Measurements from ENCODE around the gene TPRG1. TPM values are rescaled to one million over a fixed set of nuclear protein-coding genes. Genes with fewer than 3 reads are reported as not detected.

Gene TPRG1
- total and polyA plus RNA-seq, 2 donors (not counting 3 experiments of a cell fraction or from before 2014, with no cell fraction given) = 0.30 TPM; not detected in 1

DNA sequence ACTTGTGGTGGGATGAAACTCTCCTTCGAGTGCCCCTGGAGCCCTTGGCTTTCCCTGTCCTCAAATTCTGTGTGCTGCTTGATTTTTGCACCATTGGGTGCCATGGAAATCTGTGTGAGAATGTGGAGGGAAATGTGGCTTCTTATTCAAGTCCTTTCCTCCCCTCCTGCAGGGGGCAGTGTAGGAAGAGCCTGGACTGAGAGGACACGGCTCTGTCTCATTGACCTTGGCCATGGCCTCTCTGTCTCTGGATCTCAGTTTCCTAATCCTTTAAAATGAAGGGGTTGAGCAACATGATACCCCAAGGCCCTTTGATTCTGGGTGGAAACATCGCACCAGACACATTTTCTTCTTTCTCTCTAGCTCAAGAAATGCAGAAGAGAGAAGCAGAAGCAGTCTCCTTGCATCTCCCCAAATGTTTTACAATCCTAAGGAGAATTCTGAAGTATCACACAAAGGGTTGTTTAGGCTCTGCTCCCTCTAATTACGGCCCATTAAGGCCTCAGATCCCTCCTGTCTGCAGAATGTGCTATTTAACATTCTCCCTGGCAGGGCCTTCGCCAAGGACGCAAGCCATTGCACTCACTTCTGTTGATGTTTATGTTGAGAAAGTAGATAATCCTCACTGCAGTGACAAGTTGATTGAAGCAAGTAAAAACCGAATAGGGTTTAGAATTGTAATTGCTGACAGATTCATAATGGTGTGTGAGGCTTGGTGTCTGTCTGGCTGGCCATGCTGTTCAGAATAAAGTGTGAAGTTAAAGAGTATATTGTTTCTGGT, 169.1 kb downstream of the TPRG1 start:
- dilution Hi-C loops (cut with MboI; ENCODE audit: extremely low pct_ligation_motif_present, low sequenced_read_pairs) = no loop called here
- Histone ChIP-seq H3K4me2 (ENCODE audit: insufficient read depth, low read length) (no peak overlapping the region), H3K9me1 (replicated peaks; ENCODE audit: control insufficient read depth, extremely low read depth, insufficient read depth, low read length) (no peaks in the 10 kb centered on the region), H3K9ac (replicated peaks; ENCODE audit: extremely low read depth, insufficient read depth, low read length) (no peak overlapping the region), H2AFZ (ENCODE audit: low read depth, low read length) (no peak overlapping the region), H3K27ac (ENCODE audit: insufficient read depth, low read depth, low read length) (no peak overlapping the region), H3K4me3 (replicated peaks in 1 of 3; ENCODE audit: insufficient read depth in 1 of 3, low read depth in 1 of 3, low read length in 3 of 3) (no peak overlapping the region), H3K9me3 (replicated peaks; ENCODE audit: control insufficient read depth, insufficient read depth, low read length) (no peaks in the 10 kb centered on the region), H3K79me2 (ENCODE audit: control insufficient read depth, insufficient read depth, low read length) (no peaks in the 10 kb centered on the region), H3K4me1 (ENCODE audit: control insufficient read depth, extremely low read depth, insufficient read depth, low read length) (no peaks in the 10 kb centered on the region), H4K20me1 (replicated peaks; ENCODE audit: control insufficient read depth, extremely low read depth, insufficient read depth, low read length) (no peaks in the 10 kb centered on the region), H3K27me3 (ENCODE audit: control insufficient read depth in 2 of 2, insufficient read depth in 2 of 2, low read length in 2 of 2) (no peaks in the 10 kb centered on the region), H3K36me3 (ENCODE audit: control insufficient read depth in 2 of 2, extremely low read depth in 1 of 2, insufficient read depth in 2 of 2, low read length in 2 of 2) (no peaks in the 10 kb centered on the region)
- DNase-seq (ENCODE audit: low read depth, low spot score) (no peak), FAIRE-seq (no peak)
- ChIA-PET CTCF (no interaction called here), POLR2A (no interaction called here)
- intact Hi-C loops (cut with micrococcal nuclease) = no loop called here
- TF ChIP-seq, protein P1, sequence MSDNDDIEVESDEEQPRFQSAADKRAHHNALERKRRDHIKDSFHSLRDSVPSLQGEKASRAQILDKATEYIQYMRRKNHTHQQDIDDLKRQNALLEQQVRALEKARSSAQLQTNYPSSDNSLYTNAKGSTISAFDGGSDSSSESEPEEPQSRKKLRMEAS (IDR thresholded peaks at IDR 0.05; ENCODE audit: insufficient read depth, insufficient read length) = no peak
- no peak for TF ChIP-seq GATA2 (IDR thresholded peaks at IDR 0.05; ENCODE audit: insufficient read depth, insufficient read length, low read depth, low read length)
- TF ChIP-seq POLR2A (IDR thresholded peaks at IDR 0.05; ENCODE audit: low read depth, low read length) = no peak
- no peak for TF ChIP-seq JUN (IDR thresholded peaks at IDR 0.05; ENCODE audit: borderline replicate concordance, insufficient read depth, insufficient read length, low read depth)
- no TSS peak for BruUV-seq (replicated peaks)

DNA sequence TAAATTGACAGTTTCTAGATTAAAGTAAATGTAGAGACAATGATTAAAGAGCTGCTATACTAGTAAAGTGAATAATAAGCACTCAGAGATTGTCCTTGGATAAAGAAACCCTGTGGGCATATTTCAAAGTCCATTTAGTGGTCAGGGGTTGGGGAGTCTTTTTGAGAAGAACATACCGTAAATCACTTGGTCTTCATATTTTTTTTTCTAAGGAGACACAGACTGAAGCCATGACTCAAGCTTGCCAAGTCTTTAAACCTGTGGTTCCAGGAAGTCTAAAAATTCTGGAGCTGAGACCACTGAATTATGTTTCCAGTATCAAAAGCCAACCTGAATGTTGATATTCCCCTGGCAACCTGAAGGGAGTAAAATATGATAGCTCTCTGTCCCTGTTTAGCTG, 171.0 kb downstream of the TPRG1 start:
- TF ChIP-seq, protein P2, sequence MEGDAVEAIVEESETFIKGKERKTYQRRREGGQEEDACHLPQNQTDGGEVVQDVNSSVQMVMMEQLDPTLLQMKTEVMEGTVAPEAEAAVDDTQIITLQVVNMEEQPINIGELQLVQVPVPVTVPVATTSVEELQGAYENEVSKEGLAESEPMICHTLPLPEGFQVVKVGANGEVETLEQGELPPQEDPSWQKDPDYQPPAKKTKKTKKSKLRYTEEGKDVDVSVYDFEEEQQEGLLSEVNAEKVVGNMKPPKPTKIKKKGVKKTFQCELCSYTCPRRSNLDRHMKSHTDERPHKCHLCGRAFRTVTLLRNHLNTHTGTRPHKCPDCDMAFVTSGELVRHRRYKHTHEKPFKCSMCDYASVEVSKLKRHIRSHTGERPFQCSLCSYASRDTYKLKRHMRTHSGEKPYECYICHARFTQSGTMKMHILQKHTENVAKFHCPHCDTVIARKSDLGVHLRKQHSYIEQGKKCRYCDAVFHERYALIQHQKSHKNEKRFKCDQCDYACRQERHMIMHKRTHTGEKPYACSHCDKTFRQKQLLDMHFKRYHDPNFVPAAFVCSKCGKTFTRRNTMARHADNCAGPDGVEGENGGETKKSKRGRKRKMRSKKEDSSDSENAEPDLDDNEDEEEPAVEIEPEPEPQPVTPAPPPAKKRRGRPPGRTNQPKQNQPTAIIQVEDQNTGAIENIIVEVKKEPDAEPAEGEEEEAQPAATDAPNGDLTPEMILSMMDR (IDR thresholded peaks at IDR 0.05; ENCODE audit: extremely low read depth in 1 of 2, insufficient read depth in 1 of 2, low read depth in 1 of 2, low read length in 2 of 2) = no peak
- TF ChIP-seq POLR2AphosphoS5 (IDR thresholded peaks at IDR 0.05; ENCODE audit: insufficient read depth, low read depth, low read length) (no peak), FOS (IDR thresholded peaks at IDR 0.05; ENCODE audit: borderline replicate concordance, insufficient read depth, low read length) (no peak), GATA2 (IDR thresholded peaks at IDR 0.05; ENCODE audit: insufficient read depth, insufficient read length, low read depth, low read length) (no peak), EZH2 (IDR thresholded peaks at IDR 0.05; ENCODE audit: borderline replicate concordance, low read depth, low read length, severe bottlenecking) (no peak), JUN (IDR thresholded peaks at IDR 0.05; ENCODE audit: borderline replicate concordance, insufficient read depth, insufficient read length, low read depth) (no peak), POLR2A (IDR thresholded peaks at IDR 0.05; ENCODE audit: low read depth, low read length) (no peak), MYC (IDR thresholded peaks at IDR 0.05; ENCODE audit: low read depth, low read length) (no peak)
- TF ChIP-seq, protein P1 (IDR thresholded peaks at IDR 0.05; ENCODE audit: insufficient read depth, insufficient read length) = no peak
- H3K27me3 ChIP-seq (ENCODE audit: control insufficient read depth in 2 of 2, insufficient read depth in 2 of 2, low read length in 2 of 2) = no peaks in the 10 kb centered on the region
- no peak overlapping the region for H3K4me2 ChIP-seq (ENCODE audit: insufficient read depth, low read length)
- FAIRE-seq = no peak
- no peak overlapping the region for H3K27ac ChIP-seq (ENCODE audit: insufficient read depth, low read depth, low read length)
- intact Hi-C loops (cut with micrococcal nuclease) = no loop called here
- BruUV-seq (replicated peaks) = no TSS peak
- no peaks in the 10 kb centered on the region for H3K9me3 ChIP-seq (replicated peaks; ENCODE audit: control insufficient read depth, insufficient read depth, low read length)
- no peaks in the 10 kb centered on the region for H3K9me1 ChIP-seq (replicated peaks; ENCODE audit: control insufficient read depth, extremely low read depth, insufficient read depth, low read length)
- H2AFZ ChIP-seq (ENCODE audit: low read depth, low read length) = no peak overlapping the region
- no peak for DNase-seq (ENCODE audit: low read depth, low spot score)
- ChIA-PET POLR2A (no interaction called here), CTCF (no interaction called here)
- H3K4me3 ChIP-seq (replicated peaks in 1 of 3; ENCODE audit: insufficient read depth in 1 of 3, low read depth in 1 of 3, low read length in 3 of 3) = no peak overlapping the region
- H3K36me3 ChIP-seq (ENCODE audit: control insufficient read depth in 2 of 2, extremely low read depth in 1 of 2, insufficient read depth in 2 of 2, low read length in 2 of 2) = no peaks in the 10 kb centered on the region
- no peak overlapping the region for H3K9ac ChIP-seq (replicated peaks; ENCODE audit: extremely low read depth, insufficient read depth, low read length)
- H3K79me2 ChIP-seq (ENCODE audit: control insufficient read depth, insufficient read depth, low read length) = no peaks in the 10 kb centered on the region
- no peaks in the 10 kb centered on the region for H4K20me1 ChIP-seq (replicated peaks; ENCODE audit: control insufficient read depth, extremely low read depth, insufficient read depth, low read length)
- H3K4me1 ChIP-seq (ENCODE audit: control insufficient read depth, extremely low read depth, insufficient read depth, low read length) = no peaks in the 10 kb centered on the region
- dilution Hi-C loops (cut with MboI; ENCODE audit: extremely low pct_ligation_motif_present, low sequenced_read_pairs) = no loop called here

All from endothelial cell of umbilical vein (primary cell).